ENCODE data around the gene CELA1.

Gene CELA1

GRCh38 chr12:51346581-51346980 lies at the start of gene CELA1:
CELA1 (minus strand) TSS chr12:51346679; CDS start chr12:51346638, 41 bp downstream.
- DNase-seq, result no peak

GRCh38 chr12:51395283-51396230 lies 49.1 kb upstream of the CELA1 start:
- peak; percentile 20 to 45 for DNase-seq

- DNase-seq, result peak; percentile 51 to 64
These were observed 47.4 kb upstream of the CELA1 start for GRCh38 chr12:51393676-51394545.

GRCh38 chr12:51392556-51393237 lies 46.2 kb upstream of the CELA1 start:
- DNase-seq, result peak; percentile 30 to 37

GRCh38 chr12:51391283-51392123 lies 45.0 kb upstream of the CELA1 start, which contains the start of gene GALNT6:
GALNT6 (minus strand) TSS chr12:51391406; CDS start chr12:51379781, 11,625 bp downstream.
- peak; percentile 69 to 81 for DNase-seq

- DNase-seq, result peak in 1 of 2 donors; percentile 13
These were observed 44.4 kb upstream of the CELA1 start for GRCh38 chr12:51390891-51391282.

GRCh38 chr12:51390457-51390856 lies 44.0 kb upstream of the CELA1 start:
- DNase-seq, result no peak

- no peak for DNase-seq
These were observed 43.0 kb upstream of the CELA1 start for GRCh38 chr12:51389302-51389999.

GRCh38 chr12:51388846-51389245 lies 42.4 kb upstream of the CELA1 start:
- no peak for DNase-seq

- DNase-seq, result no peak
These were observed 41.8 kb upstream of the CELA1 start for GRCh38 chr12:51388069-51388799.

GRCh38 chr12:51386351-51386750 lies 39.9 kb upstream of the CELA1 start:
- DNase-seq, result no peak

- DNase-seq, result no peak
These were observed 36.9 kb upstream of the CELA1 start for GRCh38 chr12:51383269-51383905.

- DNase-seq, result no peak
These were observed 35.7 kb upstream of the CELA1 start for GRCh38 chr12:51382173-51382572.

- no peak for DNase-seq
These were observed 35.0 kb upstream of the CELA1 start for GRCh38 chr12:51381226-51382079.

GRCh38 chr12:51379571-51379970 lies 33.1 kb upstream of the CELA1 start:
- DNase-seq, result no peak

- no peak for DNase-seq
These were observed 32.3 kb upstream of the CELA1 start for GRCh38 chr12:51378749-51379148.

GRCh38 chr12:51377099-51377984 lies 30.9 kb upstream of the CELA1 start:
- no peak for DNase-seq

- DNase-seq, result no peak
These were observed 28.4 kb upstream of the CELA1 start for GRCh38 chr12:51374856-51375255.

Data from CD4-positive, alpha-beta T cell treated with Interferon alpha-2 for 1 hour (primary cell).